Superior temporal gyrus (tissue), 1 donor: ENCODE data around the gene SIPA1L3.

Experiments used
- DNase-seq: peaks from one replicate; pipeline ENCODE4 v3.0.0-alpha.2; 2016; ENCODE audit errors: extremely low spot score

SIPA1L3 gene

DNA sequence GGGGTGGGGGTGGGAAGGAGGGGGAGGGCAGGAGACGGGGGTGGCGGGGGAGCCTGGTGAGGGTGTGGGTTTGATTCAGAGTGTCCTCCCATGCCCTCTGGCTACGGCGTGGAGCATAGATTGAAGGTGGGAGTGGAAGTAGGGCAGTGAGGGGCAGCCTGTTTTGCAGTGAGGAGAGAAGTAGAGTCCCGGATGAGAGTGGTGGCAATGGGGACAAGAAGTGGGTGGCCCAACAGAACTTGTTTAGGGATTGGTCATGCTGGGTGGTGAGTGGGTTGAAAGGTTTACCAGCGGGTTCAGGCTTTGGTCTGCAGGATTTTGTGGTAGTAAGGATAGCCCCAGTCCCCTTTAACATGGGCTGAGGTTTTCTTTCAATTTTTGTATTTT, 35.5 kb downstream of the SIPA1L3 start:
- no peak for DNase-seq

DNA sequence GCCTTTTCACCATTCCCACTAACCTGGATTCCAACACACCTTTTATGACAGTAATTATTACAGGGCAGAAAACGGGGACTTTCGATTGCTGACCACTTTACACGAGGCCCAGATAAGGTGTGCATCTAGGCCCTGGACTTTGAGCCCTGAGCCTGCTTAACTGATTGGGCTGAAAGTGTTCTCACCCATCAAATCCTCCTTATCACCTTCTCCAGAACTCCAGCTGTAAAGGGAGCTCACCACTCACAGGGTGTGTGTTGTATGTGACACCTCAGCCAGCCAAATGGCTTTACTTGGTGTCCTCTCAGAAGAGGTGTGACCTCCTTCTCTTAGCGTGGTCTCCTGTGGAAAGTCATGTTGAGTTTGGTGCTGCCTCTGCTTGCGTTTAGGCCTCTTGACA, 36.5 kb downstream of the SIPA1L3 start:
- no peak for DNase-seq

DNA sequence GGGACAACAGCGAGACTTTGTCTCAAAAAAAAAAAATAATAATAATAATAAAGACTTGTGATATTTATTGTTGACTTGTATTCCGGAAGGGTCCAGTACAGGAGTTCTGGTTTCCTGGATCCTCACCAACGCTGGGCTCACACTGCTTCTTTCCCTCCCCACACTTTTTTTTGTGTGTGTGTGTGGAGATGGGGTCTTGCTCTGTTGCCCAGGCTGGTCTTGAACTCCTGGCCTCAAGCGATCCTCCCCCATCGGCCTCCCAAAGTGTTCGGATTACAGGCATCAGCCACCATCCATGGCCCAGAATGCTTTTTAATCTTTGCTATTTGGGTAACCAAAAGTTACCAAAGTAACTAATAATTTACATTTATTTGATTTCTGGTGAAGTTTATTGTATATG, 39.1 kb downstream of the SIPA1L3 start:
- DNase-seq: no peak

DNA sequence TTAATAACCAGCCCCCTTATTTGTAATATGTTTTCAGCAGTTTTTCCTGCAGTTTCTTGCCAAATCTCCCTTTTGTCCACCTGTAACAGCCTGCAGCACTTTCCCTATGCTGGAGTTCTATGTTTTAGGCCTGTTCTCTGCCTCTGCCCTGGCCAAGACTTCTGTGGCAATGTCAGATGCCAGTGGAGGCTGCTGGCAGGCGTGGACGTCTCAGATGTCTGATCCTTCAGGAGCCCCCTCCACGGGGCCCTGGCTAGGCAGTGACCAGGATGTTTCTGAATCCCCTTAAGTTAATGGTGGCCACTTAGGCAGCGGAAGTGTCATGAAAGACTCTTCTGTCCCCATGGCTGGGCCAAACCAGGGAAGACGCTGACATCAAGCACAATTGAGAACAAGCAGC, 40.8 kb downstream of the SIPA1L3 start:
- no peak for DNase-seq

DNA sequence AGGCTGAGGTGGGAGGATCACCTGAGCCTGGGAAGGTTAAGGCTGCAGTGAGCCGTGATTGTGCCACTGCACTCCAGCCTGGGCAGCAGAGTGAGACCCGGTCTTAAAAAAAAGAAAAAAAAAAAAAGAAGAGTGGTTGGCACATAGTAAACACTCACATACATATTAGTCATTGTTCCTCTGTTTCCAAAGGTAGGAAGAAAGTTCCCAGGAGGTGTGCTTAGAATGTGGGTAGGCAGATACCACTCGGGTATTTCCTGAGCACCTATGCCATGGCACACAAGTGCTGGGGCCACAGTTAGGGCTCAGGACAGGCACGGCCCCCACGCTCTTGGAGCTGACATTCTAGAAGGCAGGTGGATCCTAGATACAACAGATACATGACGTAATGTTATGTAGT, 41.4 kb downstream of the SIPA1L3 start:
- no peak for DNase-seq

DNA sequence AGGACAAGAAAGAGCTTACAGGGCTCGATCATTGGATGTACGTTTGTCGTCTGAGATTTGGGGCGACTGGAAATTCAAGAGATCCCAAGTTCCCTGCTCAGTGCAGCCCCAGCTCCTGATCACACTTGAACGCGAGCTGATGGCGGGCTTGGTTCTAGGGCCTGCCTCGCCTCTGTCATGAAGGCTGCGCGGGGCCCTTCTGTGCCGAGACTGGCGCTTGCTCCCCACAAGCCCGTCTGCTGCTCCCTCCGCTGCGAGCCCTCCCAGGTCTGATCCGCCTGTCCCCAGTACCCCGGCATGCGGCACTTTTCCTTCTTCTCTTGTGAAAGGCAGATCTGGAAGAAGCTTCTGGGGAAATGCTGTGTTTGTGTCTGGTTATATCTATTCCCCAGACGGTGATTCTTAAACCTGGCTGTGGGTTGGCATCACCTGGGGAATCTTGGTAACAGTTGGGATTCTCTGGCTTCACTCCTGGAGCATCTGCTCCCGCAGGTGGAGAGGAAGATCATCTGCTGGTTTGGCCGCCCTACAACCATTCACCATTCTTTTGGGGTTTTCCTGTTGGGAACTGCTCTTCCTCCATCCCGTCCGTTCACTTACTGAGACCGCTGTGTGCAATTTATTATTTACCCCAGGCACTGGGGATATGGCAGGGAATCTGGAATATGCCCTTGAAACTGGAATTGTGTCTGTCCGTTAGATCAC, 43.6 kb downstream of the SIPA1L3 start:
- no peak for DNase-seq

DNA sequence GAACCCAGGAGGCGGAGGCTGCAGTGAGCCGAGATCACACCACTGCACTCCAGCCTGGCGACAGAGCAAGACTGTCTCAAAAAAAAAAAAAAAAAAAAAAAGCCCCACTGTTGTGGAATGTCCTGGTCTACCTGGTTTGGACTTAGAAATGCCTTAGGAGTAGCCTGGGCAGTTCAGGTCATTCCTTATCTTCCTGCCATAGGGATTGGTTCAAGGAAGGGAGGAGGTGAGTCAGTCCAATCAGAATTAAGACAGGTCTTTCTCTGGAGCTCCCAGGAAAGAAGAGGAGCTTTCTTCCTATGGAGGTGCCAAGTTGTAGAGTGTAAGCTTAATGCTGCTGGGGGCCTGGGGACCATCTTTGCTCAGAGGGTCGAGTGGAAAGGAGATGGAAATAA, 44.8 kb downstream of the SIPA1L3 start:
- no peak for DNase-seq

DNA sequence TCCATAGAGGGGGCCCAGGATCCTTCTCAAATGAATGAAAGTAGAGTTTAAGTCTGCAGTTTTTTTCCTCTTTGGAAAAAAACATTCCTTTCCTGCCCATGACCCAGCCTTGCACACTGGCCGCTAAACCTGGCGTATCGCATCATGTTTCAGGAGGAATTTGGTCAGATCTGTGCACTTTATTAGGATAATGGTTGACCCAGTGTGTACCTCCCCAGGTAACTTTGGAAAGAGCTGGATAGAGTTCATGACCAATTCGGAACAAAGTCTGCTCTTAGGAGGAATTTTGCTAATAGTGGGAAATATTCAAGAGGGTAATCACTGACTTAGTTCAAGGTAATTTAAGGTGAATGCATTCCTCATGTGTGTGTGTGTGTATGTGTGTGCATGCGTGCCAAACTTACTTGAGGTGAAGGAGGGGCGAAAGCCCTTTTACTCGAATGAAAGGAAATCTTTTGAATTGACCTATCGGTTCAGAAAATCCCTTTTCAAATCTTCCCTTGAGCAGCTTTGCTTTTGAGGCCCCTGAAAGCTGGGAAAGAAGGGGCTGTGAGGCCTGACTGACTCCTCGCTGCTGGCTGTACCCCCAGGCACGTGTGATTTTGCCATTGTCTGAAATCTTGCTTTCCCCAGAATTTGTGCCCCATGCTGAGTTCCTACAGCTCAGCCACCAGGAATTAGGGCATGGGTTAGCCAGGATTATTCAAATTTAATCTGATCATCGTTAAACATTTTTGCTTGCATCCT, 46.3 kb downstream of the SIPA1L3 start:
- DNase-seq: no peak

DNA sequence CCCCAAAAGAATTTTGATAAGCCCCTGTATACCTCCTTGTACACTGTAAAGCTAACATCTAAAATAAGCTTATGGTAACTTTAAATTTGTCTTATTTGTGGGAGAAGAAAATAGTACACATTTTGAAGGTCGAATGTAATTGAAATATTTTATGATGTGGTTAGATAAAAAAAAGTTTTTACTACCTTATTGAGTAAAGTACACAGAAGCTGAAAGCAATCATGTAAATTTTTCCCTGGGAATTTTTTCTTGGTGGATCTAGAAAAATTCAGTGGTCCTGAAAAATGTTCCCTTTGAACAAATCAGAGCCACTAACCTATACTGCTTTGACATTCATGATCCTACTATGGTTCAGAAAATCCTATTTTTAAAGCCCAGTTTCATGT, 46.9 kb downstream of the SIPA1L3 start:
- DNase-seq: no peak

DNA sequence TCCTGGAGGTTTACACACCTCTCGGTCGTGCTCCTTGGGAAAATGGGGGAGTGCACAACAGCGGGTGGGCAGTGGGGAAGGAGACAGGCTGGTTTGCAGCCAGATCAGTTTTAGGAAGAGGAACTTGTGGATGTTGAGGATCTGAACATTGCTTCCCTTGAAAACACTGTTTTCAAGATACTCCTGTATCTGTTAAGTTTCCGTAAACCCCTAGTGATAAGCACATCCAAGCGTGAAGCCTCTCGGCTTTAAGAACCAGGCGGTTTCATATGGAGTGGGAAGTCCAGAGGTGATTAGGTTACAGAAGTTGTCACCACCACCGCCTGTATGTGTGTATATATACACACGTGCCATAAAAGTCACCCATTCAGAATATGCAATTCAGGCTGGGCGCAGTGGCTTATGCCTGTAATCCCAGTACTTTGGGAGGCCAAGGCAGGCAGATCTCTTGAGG, 47.4 kb downstream of the SIPA1L3 start:
- no peak for DNase-seq

DNA sequence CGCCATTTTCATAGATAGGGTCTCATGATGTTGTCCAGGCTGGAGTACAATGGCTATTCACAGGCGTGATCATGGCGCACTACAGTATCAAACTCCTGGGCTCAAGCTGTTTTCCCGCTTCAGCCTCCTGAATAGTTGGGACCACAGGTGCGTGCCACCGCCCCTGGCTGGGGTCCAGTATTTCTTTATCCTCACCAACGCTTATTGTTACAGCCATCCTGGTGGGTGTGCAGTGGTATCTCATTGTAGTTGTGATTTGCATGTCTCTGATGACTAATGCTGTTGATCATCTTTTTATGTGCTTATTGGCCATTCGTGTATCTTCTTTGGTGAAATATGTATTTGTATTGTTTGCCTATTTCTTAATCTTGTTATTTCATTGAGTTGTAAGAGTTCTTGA, 49.0 kb downstream of the SIPA1L3 start:
- DNase-seq: no peak

DNA sequence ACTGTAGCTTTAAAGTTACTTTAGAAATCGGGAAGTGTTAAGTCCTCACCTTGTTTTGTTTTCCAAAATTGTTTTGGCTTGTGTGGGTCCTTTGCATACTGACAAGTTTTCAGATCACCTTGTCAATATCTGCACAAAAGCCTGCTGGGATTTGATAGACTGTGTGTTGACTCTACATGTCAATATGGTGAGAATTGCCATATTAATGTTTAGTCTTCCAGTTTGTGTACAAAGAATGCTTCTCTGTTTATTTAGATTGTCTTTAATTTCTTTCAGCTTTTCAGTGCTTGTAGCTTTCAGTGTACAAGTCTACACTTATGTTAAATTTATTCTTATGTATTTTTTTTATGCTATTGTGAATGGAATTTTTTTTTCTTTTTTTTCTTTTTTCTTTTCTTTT, 50.2 kb downstream of the SIPA1L3 start:
- no peak for DNase-seq

DNA sequence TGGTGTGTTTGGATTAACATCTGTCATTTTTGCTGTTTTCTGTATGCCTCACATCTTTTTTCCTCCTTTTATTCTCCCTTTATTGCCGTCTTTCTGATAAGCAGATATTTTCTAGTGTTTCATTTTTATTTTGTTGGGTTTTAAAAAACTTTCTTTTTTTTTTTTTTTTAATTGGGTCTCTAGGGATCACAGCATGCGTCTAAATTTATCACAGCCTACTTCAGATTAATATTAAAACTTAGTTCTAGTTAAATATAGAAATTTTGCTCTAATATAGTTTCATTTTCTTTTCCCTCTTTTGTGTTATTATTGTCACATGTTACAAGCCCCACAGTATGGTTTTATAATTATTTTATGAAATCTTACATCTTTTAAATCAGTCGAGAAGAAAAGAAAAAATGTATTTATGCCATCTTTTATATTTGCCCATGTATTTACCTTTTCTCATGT, 52.7 kb downstream of the SIPA1L3 start:
- no peak for DNase-seq

DNA sequence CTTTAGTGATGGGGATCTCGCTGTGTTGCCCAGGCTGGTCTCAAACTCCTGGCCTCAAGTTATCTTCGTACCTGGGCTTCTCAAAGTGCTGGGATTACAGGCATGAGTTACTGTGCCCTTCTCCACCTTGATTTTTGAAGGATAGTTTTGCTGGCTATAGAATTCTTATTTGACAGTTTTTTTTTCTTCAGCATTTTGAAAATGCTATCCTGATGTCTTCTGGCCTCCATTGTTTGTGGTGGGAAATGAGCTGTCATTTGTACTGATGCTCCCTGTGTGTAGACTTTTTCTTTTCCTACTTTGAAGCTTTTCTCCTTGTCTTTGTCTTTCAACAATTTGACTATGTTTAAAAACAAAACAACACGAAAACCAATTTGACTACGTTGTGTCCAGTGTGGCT, 54.2 kb downstream of the SIPA1L3 start:
- DNase-seq: no peak

DNA sequence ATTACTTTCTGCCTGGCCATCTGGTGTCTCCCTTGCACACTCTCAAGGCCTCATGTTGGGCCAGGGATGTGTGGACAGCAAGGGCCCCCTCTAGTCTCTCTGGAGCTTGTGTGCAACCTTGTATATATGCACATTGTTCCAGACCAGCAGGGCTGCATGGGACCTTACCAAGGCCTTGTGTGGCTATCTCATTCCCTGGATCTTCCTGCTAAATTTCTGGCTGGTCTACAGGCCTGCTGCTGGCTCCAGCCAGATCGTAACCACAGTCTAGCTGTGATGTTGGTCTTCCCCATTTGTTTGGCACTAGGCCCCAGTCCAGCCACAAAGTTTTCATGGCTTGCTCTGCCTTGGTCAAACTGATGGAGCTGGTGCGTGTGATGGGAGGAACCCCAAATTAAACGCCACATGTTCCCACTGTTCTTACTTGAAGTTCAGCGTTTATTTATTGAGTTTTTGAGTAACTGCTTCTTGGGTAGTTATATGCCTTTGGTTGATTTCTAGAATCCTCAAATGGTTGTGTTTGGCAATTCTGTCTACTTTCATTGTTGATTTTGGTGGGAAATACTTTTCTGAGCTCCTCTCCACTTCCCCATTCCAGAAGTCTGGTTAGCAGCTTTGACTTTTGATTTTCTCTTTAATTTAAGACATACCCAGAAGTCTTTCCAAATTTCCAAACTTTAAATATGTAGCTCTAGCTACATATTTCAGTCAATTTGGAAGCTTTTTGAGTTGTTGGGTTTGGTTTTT, 56.4 kb downstream of the SIPA1L3 start:
- DNase-seq: no peak

DNA sequence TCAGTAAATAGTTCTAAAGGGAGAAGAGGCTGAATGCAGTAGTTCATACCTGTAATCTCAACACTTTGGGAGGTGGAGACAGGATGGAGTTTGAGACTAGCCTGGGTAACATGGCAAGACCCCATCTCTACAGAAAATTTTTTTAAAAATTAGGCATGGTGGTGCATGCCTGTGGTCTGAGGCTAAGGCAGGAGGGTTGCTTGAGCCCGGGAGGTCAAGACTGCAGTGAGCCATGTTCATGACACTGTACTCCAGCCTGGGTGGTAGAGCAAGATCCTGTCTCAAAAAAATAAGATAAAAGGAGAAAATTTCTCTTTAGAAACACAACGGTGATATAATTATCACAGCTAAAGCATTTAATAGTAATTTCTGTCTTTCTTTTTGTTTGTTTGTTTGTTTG, 57.1 kb downstream of the SIPA1L3 start:
- DNase-seq: no peak

DNA sequence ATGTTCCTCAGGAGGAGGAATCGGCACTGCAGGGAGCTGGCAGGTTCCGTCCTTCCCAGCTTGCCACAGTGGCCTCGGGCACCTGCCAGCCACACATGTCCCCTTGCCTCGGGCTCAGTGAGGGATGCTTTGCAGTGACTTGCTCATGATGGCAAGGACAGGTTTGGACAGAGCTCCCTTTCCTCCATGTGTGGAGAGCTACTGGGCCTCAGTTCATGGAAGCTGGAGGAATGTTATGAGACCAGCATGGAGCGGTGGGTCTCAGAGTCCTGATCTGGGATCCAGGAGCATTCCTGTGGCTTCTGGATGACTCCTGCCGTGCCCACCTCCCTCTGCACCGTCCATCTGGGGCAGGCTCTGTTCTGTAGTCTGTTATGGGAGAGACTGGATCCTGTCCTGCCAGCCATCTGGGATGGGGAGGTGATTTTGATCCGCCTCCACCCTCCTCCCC, 59.2 kb downstream of the SIPA1L3 start:
- DNase-seq: no peak

DNA sequence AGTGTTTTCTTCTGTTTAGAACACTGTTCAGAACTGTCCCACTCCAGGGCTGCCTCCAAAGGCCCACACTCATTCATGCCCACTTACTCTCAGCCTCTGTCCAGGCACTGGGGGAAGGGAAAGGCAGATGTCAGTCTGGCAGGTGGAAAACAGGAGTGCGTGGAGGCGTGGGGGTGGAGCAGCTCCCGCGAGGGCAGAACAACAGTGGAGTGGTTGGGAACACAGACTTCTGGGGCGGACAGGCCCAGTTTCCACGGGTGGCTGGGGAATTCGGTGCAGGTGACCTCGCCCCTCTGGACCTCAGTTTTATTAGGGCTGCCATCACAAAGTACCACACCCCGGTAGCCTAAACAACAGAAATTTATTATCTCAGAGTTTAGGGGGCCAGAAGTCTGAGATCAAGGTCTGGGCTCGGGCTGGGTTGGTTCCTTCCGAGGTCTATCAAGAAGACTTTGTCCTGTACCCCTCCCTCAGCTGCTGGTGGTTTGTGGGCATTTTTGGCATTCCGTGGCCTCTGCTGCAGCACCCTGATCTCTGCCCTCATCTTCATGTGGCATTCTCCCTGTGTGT, 59.7 kb downstream of the SIPA1L3 start:
- DNase-seq: no peak

DNA sequence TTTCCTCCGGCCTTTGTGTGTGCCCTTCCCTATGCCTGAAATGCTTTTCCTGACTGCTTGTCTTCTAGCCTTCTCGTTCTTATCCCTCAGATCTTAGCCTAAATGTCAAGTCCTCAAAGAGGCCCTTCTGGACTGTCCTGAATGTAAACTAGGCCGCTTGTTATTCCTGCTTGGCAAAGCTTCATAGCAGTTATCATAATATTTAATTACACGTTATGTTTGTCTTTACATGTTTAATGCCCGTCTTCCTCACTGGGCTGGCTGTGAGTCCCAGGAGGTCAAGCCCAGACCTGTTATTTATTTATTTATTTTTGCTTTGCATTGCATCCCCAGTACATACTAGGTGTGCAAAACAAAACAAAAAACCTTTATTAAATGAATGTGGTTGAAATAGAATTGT, 62.7 kb downstream of the SIPA1L3 start:
- DNase-seq: no peak

DNA sequence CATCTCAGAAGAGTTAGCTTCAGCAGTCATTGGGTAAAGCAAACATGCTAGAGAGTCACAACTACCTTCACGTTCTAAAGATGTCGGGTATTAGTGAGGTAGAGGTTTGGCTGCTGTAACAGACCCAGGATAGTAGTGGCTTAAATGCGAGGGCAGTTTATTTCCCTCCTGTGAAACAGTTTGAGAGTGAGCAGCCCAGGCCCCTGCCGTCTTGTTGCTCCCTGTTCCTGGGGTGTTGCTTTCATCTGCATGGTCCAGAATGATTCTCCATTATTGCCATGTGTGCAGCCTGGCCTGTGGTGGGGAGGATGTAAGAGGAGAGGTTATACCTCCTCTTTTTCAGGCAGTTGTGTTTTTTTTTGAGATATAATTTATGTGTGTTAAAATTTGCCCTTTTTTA, 63.7 kb downstream of the SIPA1L3 start:
- DNase-seq: no peak

DNA sequence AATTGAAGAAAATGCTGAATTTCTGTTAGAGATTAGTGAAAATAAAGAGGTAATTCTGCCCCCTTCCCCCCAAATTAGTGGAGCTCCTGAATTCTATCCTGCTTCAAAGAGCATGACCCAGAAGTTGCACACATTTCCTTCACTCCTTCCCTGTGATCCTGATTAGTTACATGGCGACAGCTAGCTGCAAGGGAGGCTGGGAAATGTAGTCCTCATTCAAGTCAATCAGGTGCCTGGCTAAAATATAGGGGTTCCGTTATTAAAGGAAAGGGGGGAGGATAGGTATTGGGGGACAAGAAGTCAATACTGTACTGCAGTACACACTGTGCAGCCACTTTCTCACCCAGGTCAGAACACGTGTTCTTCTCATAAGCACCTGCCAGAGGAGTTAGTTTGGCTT, 65.8 kb downstream of the SIPA1L3 start:
- no peak for DNase-seq

DNA sequence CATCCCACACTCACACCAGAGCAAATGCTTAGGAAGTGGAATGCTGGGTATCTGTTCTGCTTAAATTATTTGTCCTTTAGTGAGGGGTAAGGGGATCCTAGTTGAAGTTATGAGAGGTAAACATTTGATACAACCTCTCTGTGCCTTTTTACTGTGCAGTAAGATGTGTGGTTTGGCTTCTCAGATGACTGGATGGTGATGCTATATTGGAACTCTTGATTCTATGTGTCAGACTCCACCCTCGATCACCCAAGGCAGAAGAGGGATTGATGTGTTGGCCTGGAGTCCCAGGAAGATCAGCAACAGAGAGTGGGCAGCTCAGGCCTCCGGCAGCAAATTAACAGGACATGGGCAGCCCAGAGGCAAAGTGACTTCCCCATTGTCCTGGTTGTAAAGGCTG, 66.7 kb downstream of the SIPA1L3 start:
- DNase-seq: no peak
